GM12878 (cell line): ENCODE measurements around the gene KLF12. TPM values are rescaled to one million over a fixed set of nuclear protein-coding genes. Genes with fewer than 3 reads are reported as not detected.

ENCODE experiments used
- ATAC-seq: fragments of 200-7000 bp; cut with Tn5 transposase; 3 replicates; pipeline ENCODE4 v1.9.1; 2020; ENCODE audit warnings: mild to moderate bottlenecking, moderate library complexity
- BruUV-seq: library from RNA; stranded (reverse); fragments of 400-500 nt; replicated peaks from 2 replicates; lab custom pipeline; 2021; lab: Mats Ljungman, UMichigan
- CTCF ChIA-PET: fragments of 300-600 bp; sonication (Branson Sonifier 250); formaldehyde crosslinking; extraction: SDS; loops from one replicate; lab custom pipeline; 2021; ENCODE audit warnings: inconsistent platforms; lab: Yijun Ruan, JAX
- POLR2A ChIA-PET: fragments of 350-600 bp; formaldehyde crosslinking; extraction: SDS; loops from one replicate; lab custom pipeline; 2021; ENCODE audit warnings: inconsistent platforms; lab: Charles Lee
- RAD21 ChIA-PET: fragments of 300-600 bp; sonication (Branson Sonifier 250); formaldehyde crosslinking; loops from one replicate; lab custom pipeline; 2023; ENCODE audit warnings: antibody characterized with exemption; ENCODE audit not compliant: unreplicated experiment; lab: Charles Lee
- SMC1A ChIA-PET: fragments of 300-600 bp; sonication (Branson Sonifier 250); formaldehyde crosslinking; loops from one replicate; lab custom pipeline; 2023; ENCODE audit not compliant: unreplicated experiment, uncharacterized antibody; lab: Charles Lee
- DNase-seq: peaks from one replicate; pipeline ENCODE4 v3.0.0-alpha.2; 2011; ENCODE audit warnings: low read depth, low spot score
- FAIRE-seq: peaks from 3 replicates; lab custom pipeline; 2011; peaks lifted over from hg19 to GRCh38; lab: Jason Lieb, UNC
- H2AFZ ChIP-seq: 2 replicates; pipeline ENCODE4 v1.6.0; 2011; ENCODE audit warnings: low read depth, low read length, control low read depth; ENCODE audit not compliant: control insufficient read depth
- H3K27ac ChIP-seq: 2 replicates; pipeline ENCODE4 v1.5.1; 2011; ENCODE audit warnings: control low read depth; ENCODE audit not compliant: control insufficient read depth, insufficient read depth
- H3K27me3 ChIP-seq, 2 experiments: replicated peaks in 1 of 2; 2 replicates each; pipeline versions ENCODE4 v1.6.0 to v1.6.1; 2011; ENCODE audit warnings: low read length in 1 of 2; ENCODE audit not compliant: control insufficient read depth in 2 of 2, insufficient read depth in 2 of 2
- H3K36me3 ChIP-seq, 2 experiments: 2 replicates each; pipeline ENCODE4 v1.5.1; 2011; ENCODE audit warnings: low read length in 1 of 2; ENCODE audit not compliant: control insufficient read depth in 2 of 2, insufficient read depth in 2 of 2
- H3K4me1 ChIP-seq: 2 replicates; pipeline ENCODE4 v1.6.1; 2011; ENCODE audit warnings: mild to moderate bottlenecking, low read length, moderate library complexity, mixed read lengths; ENCODE audit not compliant: control insufficient read depth, insufficient read depth
- H3K4me2 ChIP-seq: 2 replicates; pipeline ENCODE4 v1.6.0; 2011; ENCODE audit warnings: control low read depth; ENCODE audit not compliant: control insufficient read depth, insufficient read depth
- H3K4me3 ChIP-seq: fragments of 200-600 bp; sonication (generic); 2 replicates; pipeline ENCODE4 v1.5.1; 2016
- H3K79me2 ChIP-seq: 2 replicates; pipeline ENCODE4 v1.6.0; 2011; ENCODE audit warnings: low read length; ENCODE audit not compliant: control insufficient read depth, insufficient read depth
- H3K9ac ChIP-seq: 2 replicates; pipeline ENCODE4 v1.8.0; 2011; ENCODE audit warnings: low read length, control low read depth, mixed read lengths; ENCODE audit not compliant: control insufficient read depth, insufficient read depth
- H3K9me3 ChIP-seq: replicated peaks from 3 replicates; pipeline ENCODE4 v1.5.1; 2011; ENCODE audit warnings: mild to moderate bottlenecking, low read length; ENCODE audit not compliant: control insufficient read depth, insufficient read depth
- H4K20me1 ChIP-seq: 2 replicates; pipeline ENCODE4 v1.6.0; 2011; ENCODE audit not compliant: control insufficient read depth, insufficient read depth
- ASH2L ChIP-seq: fragments of 300-600, 200-600 bp; sonication (generic); IDR thresholded peaks from 2 replicates; pipeline ENCODE4 v1.6.1; 2017; ENCODE audit warnings: low read depth, mild to moderate bottlenecking, borderline replicate concordance
- BCL11A ChIP-seq: IDR thresholded peaks from 2 replicates; pipeline ENCODE4 v1.6.1; 2011; ENCODE audit warnings: low read depth, low read length
- BHLHE40 ChIP-seq, 2 experiments: fragments of 450-650 bp in 1 of 2; IDR thresholded peaks; 2 replicates each; pipeline ENCODE4 v1.6.1; 2011 to 2017; ENCODE audit warnings: low read depth in 2 of 2, borderline replicate concordance in 1 of 2, improper control_type of control experiment in 1 of 2, low read length in 1 of 2, mild to moderate bottlenecking in 1 of 2
- EGR1 ChIP-seq, 2 experiments: IDR thresholded peaks; 1 replicate in 1 of 2; 2 replicates in 1 of 2; pipeline ENCODE4 v1.6.1; 2011 to 2012; ENCODE audit warnings: low read depth in 2 of 2, low read length in 2 of 2, borderline replicate concordance in 1 of 2, mild to moderate bottlenecking in 1 of 2, moderate library complexity in 1 of 2
- EP300 ChIP-seq, 2 experiments: fragments of 150-350 bp in 1 of 2; IDR thresholded peaks; 2 replicates each; pipeline ENCODE4 v1.6.1; 2011 to 2012; ENCODE audit warnings: low read depth in 2 of 2, low read length in 2 of 2, borderline replicate concordance in 1 of 2, improper control_type of control experiment in 1 of 2, inconsistent platforms in 1 of 2; ENCODE audit not compliant: control insufficient read depth in 1 of 2
- FOXK2 ChIP-seq: fragments of 450-650 bp; IDR thresholded peaks from 2 replicates; pipeline ENCODE4 v1.6.1; 2017; ENCODE audit warnings: mild to moderate bottlenecking, moderate library complexity
- IRF4 ChIP-seq: IDR thresholded peaks from 2 replicates; pipeline ENCODE4 v1.6.1; 2011; ENCODE audit warnings: low read depth, low read length
- IRF5 ChIP-seq: fragments of 450-650 bp; IDR thresholded peaks from 2 replicates; pipeline ENCODE4 v1.6.1; 2017; ENCODE audit warnings: borderline replicate concordance
- NFYA ChIP-seq: IDR thresholded peaks from 2 replicates; pipeline ENCODE4 v1.6.1; 2011; ENCODE audit warnings: low read depth, mild to moderate bottlenecking, low read length, improper control_type of control experiment, borderline replicate concordance
- RB1 ChIP-seq: fragments of 450-650 bp; formaldehyde crosslinking; IDR thresholded peaks from 2 replicates; pipeline ENCODE4 v1.6.1; 2017; ENCODE audit warnings: mild to moderate bottlenecking, borderline replicate concordance
- SMARCA5 ChIP-seq: fragments of 450-650 bp; IDR thresholded peaks from 2 replicates; pipeline ENCODE4 v1.6.1; 2017; ENCODE audit warnings: mild to moderate bottlenecking
- TARDBP ChIP-seq: IDR thresholded peaks from 2 replicates; pipeline ENCODE4 v1.6.1; 2016; ENCODE audit warnings: borderline replicate concordance
- TCF12 ChIP-seq: IDR thresholded peaks from 2 replicates; pipeline ENCODE4 v1.6.1; 2011; ENCODE audit warnings: low read depth, mild to moderate bottlenecking, low read length
- ZBTB40 ChIP-seq: fragments of 450-650 bp; IDR thresholded peaks from 2 replicates; pipeline ENCODE4 v1.6.1; 2016; ENCODE audit warnings: mild to moderate bottlenecking, moderate library complexity, borderline replicate concordance
- ZNF217 ChIP-seq: fragments of 450-650 bp; IDR thresholded peaks from 2 replicates; pipeline ENCODE4 v1.6.1; 2017; ENCODE audit warnings: antibody characterized with exemption, mild to moderate bottlenecking
- ZNF592 ChIP-seq: fragments of 450-650 bp; IDR thresholded peaks from 2 replicates; pipeline ENCODE4 v1.6.1; 2017; ENCODE audit warnings: mild to moderate bottlenecking, moderate library complexity
- WGBS: methylation state at CpG from one replicate; pipeline ENCODE4 v1.1.6; 2016; ENCODE audit warnings: low lambda C conversion rate; ENCODE audit not compliant: insufficient replicate concordance, insufficient coverage; ENCODE audit errors: missing lambda C conversion rate; 5-methylcytosine and 5-hydroxymethylcytosine counted together
- in situ Hi-C: fragments of 300-500 bp; cut with MboI; formaldehyde crosslinking; loops from 9 replicates; pipeline ENCODE4 v1.14.3; 2018; ENCODE audit warnings: mixed read lengths
- intact Hi-C: fragments of 100-400 bp; cut with micrococcal nuclease; formaldehyde crosslinking; loops from one replicate; pipeline ENCODE4 v1.14.2; 2022; ENCODE audit not compliant: unreplicated experiment
- polyA plus RNA-seq, 11 experiments: library from polyadenylated mRNA; depleted of rRNA in 4 of 11; unstranded in 6 of 11; stranded (reverse) in 5 of 11; fragments of >200 nt; fragmentation: Nextera tagmentation in 4 of 11; fragmentation: Illumina TruSeq in 1 of 11; extraction: Ambion mirVana in 4 of 11; extraction: Trizol in 1 of 11; gene quantifications; 1 replicate in 1 of 11; 2 replicates in 10 of 11; pipeline versions ENCODE4 v1.2.1 to v1.2.3, GENCODE V29; 2011 to 2016; ENCODE audit warnings: inconsistent platforms in 2 of 11, missing spikeins in 2 of 11, low read depth in 1 of 11
- total RNA-seq, 4 experiments: library from RNA; depleted of rRNA in 3 of 4; stranded (reverse); fragments of >200 nt in 3 of 4; fragmentation: Illumina TruSeq in 1 of 4; extraction: Trizol in 1 of 4; gene quantifications; 2 replicates each; pipeline versions ENCODE4 v1.2.1 to v1.2.3, GENCODE V29; 2013 to 2021

KLF12 gene
- total and polyA plus RNA-seq, 10 of the 15 experiments (the other 5 are each of a cell fraction or from before 2014, with no cell fraction given) = 0.11 to 11.4 (median 0.98) TPM

- H3K27ac ChIP-seq = no peak overlapping the region
- DNase-seq (no peak), ATAC-seq (no peak), FAIRE-seq (no peak)
- intact Hi-C loops (no loop called here), in situ Hi-C loops (no loop called here)
- H3K27me3 ChIP-seq = no peaks in the 10 kb centered on the region
- H3K4me3 ChIP-seq = no peak overlapping the region
- no peaks in the 10 kb centered on the region for H3K4me1 ChIP-seq
- SMC1A ChIA-PET = interaction anchor here (0.6 to 1.2 kb wide), 4 partner anchors 19 to 82 kb away, joined by 3 read pairs; no protein-coding TSS in a partner anchor
- WGBS = 46% methylated on average over 3 of the region's 3 CpGs
- no peak overlapping the region for H3K9ac ChIP-seq
- no peaks in the 10 kb centered on the region for H3K36me3 ChIP-seq
- RAD21 ChIA-PET = no interaction called here
- H2AFZ ChIP-seq = no peak overlapping the region
- CTCF ChIA-PET = interaction anchor here (0.6 to 1.1 kb wide), 2 partner anchors 9 to 448 kb away, joined by 3 to 5 read pairs; no protein-coding TSS in a partner anchor
- no peak overlapping the region for H3K4me2 ChIP-seq
- POLR2A ChIA-PET = no interaction called here
- no TSS peak for BruUV-seq
- H3K79me2 ChIP-seq = no peaks in the 10 kb centered on the region
- H3K9me3 ChIP-seq = no peaks in the 10 kb centered on the region
- no peaks in the 10 kb centered on the region for H4K20me1 ChIP-seq
- TF ChIP-seq TARDBP (no peak), BCL11A (no peak), NFYA (no peak), EGR1 (IDR thresholded peaks at IDR 0.05; ENCODE audit: borderline replicate concordance in 1 of 2, low read depth in 2 of 2, low read length in 2 of 2) (no peak), ASH2L (no peak), ZBTB40 (no peak), BHLHE40 (IDR thresholded peaks at IDR 0.05; ENCODE audit: borderline replicate concordance in 1 of 2, low read depth in 2 of 2, low read length in 1 of 2) (no peak), TCF12 (no peak), ZNF592 (no peak), IRF5 (no peak), IRF4 (no peak), FOXK2 (no peak), ZNF217 (no peak), RB1 (no peak), EP300 (IDR thresholded peaks at IDR 0.05; ENCODE audit: borderline replicate concordance in 1 of 2, control insufficient read depth in 1 of 2, low read depth in 2 of 2, low read length in 2 of 2) (no peak), SMARCA5 (no peak)
Measured at GRCh38 chr13:74087357-74087756, 46.8 kb downstream of the KLF12 start.
